SU-DHL-6 (cell line): ENCODE results near the gene MTERF4.

ENCODE experiments used
- CTCF ChIP-seq: fragments of 200-600 bp; sonication (generic); IDR thresholded peaks from one replicate; pipeline ENCODE4 v1.5.1; 2017; ENCODE audit warnings: antibody characterized with exemption, mild to moderate bottlenecking, low read length, moderate library complexity; ENCODE audit not compliant: insufficient read depth, poor library complexity, severe bottlenecking
- EZH2phosphoT487 ChIP-seq: fragments of 200-600 bp; sonication (generic), shearing (Covaris generic); conservative IDR thresholded peaks from 2 replicates; pipeline ENCODE4 v1.6.1; 2018; ENCODE audit warnings: mild to moderate bottlenecking, antibody characterized with exemption, low read length, moderate library complexity, mixed read lengths

GRCh38 chr2:241147336-241147735, 45.2 kb upstream of the MTERF4 start:
- TF ChIP-seq CTCF (no peak), EZH2phosphoT487 (no peak)
